Dermis blood vessel endothelial cell (primary cell): Measurements from ENCODE around the gene LRRC47. TPM values are rescaled to one million over a fixed set of nuclear protein-coding genes. Genes with fewer than 3 reads are reported as not detected.

ENCODE experiments used
- DNase-seq: peaks from one replicate; pipeline ENCODE4 v3.0.0; 2010
- total RNA-seq: library from RNA; depleted of rRNA; stranded (reverse); fragments of >200 nt; gene quantifications from 2 replicates; pipeline ENCODE4 v1.2.3, GENCODE V29; 2014

LRRC47 gene
- total RNA-seq, 1 donor from 2014 or later = 50.9 TPM

DNA sequence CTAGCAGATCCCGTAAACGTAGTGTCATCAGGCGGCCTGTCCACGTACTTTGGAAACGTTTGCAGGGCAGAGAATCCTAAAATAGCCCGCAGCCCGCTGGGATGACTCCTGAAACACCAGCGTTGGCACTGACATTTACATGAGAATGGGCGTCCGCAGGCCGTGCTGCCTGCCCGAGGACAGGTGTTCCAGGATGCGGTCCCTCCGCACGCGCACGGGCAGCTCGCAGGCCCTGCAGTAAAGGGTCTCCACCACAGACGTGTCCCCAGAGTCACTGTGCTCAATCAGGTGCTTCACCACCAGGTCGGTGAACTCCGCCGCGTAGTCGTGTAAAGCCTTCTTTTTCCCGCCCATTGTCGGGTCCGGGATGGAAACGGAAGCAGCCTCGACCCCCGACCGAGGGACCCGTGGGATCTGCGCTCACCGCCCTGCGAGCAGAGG lies 49.9 kb downstream of the LRRC47 start:
- DNase-seq = no peak

DNA sequence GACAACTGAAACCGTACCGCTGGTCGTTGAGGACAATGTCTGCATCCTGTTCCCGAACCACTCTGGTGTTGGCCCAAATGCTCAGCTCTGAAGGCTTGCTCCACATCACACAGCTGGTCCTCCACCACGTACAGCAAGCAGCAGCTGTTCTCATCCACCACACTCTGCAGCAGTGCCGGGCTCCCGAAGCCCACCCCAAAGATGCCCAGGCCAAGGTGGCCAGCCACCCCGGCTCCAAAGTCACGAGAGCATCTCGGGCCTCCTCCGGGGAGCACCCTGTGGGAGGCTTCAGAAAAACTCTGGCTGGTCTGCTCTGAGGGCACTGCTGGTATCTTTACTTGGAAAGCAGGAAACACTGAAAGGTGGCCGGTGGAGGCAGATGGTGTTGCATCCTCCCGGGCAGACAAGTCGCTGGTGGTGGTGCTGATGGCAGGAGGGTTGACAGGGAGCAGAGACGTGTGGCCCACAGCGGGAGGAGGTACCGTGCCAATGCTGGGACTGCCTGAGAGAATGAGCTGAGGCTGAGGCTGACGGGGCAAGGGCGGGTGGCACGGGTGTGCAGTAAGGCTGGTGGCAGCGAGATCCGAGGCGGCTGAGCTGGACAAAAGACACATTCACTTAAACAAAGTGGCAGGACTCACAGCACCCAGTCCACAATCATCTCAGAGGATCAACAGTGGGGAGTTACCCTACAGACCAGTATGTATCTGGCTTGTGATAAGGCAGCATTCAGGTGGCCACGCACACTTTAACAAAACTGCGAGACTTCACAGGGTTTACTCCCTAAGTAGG lies 50.5 kb downstream of the LRRC47 start:
- no peak for DNase-seq

DNA sequence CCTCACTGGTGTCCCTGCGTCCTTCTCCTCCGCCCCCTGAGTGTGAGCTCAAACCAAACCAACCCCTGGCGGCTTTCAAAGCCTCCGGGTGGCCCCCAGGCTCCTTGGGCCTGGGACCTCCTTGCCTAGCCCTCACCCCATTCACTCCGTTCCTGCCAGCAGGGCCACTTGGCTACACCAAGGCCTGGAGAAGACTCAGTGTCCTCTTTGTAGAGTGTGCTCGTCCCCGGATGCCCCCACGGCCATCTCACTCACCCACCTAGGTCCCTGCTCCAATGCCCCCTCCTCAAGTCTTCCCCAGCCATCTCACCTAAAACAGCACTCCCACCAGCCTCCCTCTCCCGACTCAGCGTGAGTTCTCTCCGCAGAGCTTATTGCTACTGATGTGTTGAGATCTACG lies 51.2 kb downstream of the LRRC47 start:
- no peak for DNase-seq

DNA sequence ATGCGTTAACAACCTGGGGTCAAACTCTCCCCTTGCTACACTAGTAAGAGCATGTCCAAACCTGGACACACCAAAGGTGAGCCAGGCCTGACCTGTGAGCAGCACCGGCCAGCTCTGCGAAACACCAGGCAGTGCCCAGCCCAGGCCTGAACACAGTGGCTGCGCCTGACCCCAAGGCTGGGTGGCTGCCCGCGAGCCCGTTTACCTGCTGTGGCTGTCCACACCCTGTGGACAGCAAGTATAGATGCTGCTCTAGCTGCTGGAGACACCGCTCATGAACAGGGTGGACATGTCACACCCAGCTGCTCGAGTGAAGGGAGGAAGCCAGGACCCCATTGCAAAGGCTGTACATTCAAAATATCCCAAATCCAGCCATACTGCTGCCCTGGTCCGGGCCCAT lies 51.7 kb downstream of the LRRC47 start:
- DNase-seq = no peak

DNA sequence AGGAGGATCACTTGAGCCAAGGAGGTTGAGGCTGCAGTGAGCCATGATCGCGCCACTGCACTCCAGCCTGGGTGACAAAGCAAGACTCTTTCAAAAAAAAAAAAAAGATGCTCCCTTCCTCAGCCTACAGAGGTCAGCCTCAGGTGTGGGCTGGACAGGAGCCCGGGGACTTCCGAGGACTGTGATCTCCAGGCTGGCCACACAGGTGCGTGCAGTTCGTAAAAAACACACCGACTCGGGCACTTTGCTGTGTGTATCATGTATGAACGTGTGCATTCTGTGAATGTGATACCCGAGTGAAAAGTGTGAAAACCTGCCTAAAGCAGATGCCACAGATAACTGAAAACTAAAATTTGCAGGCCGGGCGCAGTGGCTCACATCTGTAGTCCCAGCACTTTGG lies 52.5 kb downstream of the LRRC47 start:
- no peak for DNase-seq

DNA sequence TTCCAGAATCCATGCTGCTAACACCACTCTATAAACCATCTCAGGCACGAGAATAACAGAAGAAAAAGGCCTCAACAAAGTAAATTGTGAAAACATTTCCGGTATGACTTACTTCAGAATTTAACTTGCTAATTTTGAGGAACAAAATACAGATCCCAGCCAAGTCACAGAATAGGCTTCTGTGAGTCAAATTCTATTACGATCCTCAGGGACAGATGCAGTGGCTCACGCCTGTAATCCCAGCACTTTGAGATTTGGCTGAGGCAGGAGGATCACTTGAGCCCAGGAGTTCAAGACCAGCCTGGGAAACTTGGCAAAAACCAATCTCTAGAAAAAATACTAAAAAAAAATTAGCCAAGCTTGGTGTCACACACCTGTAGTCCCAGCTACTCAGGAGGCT lies 52.9 kb downstream of the LRRC47 start:
- no peak for DNase-seq

DNA sequence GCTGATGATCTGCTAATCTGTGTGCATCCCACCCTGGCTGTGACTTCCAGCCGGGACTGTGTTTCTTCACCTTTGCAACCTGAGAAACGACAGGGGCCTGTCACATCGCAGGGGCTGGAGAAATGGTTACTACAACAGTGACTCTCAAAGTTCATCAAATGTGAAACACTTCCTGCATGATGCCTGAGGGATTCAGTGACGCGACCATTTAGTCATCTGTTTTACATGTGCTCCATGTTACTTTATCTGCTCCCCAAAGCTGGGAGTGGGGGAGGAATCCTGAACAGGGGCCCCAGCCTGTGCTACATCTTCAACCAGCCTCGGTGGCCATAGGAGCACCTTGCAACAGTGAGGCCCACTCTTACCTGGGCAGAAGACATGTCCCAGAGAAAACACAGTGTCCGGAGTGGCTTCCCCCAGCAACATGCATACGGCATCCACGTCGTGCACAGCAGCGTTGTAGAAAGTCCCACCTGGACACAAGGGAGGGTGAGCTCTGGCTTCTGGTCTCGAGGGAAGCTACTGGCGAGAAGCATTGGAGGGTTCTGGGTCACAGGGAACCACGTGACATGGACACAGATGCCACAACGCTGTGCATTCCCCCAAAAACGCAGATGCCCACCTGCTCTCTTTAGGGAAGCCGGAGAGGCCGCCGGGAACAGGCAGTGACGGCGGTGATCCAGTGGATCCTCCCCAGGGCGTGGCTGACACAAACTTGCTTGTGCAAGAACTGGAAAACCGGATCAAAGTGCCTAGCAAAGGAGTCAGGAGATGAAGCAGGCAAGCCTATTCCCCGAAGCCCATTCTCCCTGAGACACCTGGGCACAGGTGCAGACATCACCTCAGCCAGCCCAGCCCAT lies 53.6 kb downstream of the LRRC47 start:
- no peak for DNase-seq

DNA sequence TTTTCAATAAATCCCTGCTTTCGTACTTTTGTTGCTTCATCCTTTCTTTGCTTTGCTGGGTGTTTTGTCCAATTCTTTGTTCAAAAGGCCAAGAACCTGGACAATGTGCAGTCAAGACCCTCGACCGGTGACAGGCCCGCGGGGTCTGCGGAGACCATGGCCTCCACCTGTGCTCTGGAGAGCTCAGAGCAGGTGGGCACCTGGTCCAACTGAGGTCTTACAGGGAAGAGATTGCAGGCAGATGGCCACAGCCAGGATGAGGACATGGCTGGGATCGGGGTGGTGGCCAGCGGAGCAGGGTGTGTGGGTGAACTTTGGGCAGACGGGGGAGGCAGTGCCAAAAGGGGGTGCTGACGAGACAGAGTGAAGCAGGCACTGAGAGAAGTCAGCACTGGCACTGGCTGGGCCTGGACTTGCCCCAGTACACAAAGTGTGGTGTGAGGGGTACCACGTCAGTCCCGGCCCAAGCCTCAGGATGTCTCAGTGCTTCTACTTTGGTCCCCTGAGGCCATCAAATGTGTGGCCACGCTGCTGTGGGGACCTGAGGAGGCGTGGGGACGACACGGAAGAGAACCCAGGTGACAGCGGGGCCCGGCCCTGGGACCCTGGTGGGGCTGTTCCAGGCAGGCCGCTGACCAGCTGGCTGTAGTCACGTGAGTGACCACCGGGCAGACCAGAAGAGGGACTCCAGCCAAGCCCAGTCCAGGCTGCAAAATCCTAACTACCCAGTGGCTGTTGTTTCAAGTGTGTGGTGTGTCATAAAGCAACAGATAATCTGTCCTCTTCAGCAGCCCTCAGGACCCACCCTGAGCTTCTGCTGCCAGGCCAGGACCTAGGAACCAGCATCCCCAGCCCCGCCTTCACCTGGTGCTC lies 54.5 kb downstream of the LRRC47 start:
- no peak for DNase-seq

DNA sequence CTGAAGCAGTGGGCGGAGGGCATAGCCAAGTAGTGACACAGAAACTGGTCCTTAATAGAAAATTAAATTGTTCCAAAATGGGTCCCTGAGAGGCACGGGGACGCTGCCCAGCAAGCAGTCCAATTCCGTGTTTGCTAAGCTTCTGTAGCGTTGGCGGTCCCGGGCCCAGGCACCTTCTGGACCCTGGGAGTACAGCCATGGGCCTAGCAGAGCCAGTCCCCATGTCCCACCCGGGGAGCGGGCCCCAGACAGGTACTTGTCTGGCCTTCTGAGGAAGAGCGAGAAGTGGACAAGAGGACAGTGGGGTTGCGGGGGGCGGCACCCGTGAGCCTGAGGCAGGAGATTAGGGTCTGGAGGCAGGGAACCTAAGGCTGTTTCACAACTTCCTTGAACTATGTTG lies 55.5 kb downstream of the LRRC47 start:
- no peak for DNase-seq

DNA sequence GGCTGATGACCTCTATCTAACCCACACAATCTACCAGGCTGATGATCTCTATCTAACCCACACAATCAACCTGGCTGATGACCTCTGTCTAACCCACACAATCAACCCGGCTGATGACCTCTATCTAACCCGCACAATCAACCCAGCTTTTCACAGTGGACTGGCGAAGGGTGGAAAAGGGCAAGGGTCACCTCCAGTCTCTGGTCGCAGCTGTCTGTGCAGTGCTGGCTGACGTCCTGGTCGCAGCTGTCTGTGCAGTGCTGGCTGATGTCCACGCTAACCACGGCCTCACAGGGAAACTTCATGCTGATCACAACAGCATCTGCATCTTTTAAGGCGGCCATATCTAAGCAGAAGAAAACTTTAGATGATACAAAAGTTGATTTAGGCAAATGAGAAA lies 56.3 kb downstream of the LRRC47 start:
- DNase-seq = no peak

DNA sequence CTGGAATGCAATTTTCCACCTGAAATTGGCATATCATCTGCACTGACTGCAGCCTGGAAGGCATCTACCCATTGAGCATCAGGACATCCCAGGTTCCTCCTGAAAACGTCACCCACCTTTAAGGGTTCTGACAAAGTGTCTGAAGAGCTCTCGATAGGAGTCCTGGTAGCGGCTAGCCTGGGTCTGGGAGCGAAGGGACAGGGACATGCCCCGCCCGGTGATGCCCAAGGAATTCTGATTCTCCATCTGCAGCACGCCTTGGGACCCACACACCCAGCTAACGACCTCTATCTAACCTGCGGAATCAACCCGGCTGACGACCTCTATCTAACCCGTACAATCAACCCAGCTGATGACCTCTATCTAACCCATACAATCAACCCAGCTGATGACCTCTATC lies 57.4 kb downstream of the LRRC47 start:
- no peak for DNase-seq

DNA sequence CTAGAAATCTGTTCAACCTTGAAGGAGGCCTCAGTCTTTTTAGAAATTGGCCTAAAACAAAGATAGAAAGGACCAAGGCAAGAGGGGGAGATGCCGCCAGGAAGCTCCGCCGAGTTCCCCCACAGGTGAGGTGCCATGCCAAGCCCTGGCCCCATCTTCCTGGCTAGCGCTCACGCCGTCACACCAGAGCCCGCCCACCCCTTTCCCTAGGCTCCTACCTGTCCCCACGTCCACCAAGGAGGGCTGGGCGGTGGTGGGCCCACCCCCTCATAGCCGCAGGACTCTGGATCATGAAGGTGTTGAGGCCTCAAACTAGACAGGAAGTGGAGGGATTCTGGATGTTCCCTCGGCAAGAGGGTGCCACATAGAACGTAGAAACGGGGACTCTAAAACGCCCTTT lies 59.6 kb downstream of the LRRC47 start:
- DNase-seq = no peak

DNA sequence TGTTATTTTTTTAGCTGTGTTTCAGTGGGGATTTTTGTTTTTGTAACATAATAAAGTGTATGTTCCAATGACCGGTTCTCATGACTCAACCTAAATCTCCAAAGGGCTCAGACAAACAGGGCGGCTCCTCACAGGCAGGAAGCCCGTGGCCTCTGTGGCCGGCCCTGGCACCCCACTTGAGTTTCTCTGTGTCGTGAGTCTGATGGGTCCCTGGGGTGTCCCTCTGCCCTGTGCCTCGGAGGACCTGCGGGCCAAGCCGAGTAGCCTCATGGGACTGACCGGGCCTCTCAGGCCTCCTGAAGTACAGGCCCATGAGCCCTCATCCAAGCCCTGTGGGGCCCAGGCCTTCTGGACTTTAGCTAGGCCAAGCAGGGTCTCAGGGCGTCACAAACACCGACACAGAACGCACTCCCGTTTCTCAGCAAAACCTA lies 60.2 kb downstream of the LRRC47 start:
- no peak for DNase-seq

DNA sequence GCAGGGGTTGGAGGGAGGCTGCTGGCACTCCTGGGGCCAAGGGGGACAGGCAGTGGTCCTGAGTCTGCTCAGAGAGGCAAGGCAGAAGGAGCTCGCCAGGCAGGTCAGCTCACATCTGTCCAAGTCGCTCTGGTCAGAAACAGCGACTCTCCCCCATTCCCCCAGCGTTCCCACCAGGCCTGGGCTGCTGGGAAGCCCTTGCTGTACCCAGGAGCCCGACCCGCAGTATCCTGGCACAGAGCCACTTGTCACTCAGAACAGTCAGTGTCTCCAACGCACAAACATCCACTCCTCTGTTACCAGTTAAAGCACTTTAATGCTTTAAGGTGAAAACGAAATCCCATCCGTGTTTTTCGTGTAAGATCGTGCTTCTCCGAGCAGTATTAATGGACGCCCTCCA lies 60.6 kb downstream of the LRRC47 start:
- DNase-seq = no peak

DNA sequence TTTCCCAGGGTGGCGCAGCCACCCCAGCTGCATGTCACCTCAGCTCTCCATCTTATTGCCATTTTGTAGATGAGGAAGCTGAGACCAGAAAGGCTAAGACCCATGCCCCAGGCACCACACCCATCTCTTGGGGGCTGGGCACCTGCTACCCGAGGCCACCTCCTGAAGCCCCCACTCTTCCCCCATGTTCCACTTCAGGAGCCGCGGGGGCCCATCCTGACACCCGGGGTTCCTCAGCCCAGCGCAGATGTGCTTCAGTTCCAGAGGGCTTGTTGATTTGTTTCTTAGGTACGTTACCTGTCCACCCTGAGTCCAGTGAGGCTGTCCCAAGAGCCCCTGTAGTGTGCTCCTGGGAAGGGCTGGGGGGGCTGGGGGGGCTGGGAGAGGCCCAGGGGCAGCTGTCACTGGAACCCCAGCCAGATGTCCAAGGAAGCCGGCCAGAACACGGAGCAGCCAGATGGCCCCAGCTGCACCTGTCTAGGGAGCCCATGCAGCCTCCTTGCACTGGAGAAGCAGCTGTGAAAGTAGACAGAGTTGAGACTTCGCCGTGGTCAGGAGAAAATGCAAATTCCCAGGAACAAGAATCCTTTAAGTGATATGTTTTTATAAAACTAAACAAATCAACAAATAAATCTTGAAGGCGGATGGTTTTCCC lies 61.1 kb downstream of the LRRC47 start:
- no peak for DNase-seq

DNA sequence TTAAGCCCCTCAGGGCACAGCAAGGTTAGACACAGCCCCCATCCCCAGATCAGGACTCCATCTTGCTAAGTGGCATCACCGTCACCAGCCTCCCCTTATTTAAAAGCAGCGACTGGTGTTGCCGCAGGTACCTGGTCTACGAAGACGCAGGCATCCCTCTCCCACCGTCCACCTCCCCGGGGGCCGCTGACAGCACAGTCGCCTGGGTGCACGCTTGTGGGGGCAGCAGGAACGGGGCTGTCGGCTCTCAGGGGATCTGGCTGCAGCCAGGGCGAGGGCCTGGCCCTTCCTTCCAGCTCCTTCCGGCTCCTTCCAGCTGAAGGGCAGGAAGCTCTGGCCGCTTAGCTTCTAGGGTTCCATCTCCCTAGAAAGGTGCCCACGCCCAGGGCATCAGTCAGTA lies 61.7 kb downstream of the LRRC47 start:
- no peak for DNase-seq

DNA sequence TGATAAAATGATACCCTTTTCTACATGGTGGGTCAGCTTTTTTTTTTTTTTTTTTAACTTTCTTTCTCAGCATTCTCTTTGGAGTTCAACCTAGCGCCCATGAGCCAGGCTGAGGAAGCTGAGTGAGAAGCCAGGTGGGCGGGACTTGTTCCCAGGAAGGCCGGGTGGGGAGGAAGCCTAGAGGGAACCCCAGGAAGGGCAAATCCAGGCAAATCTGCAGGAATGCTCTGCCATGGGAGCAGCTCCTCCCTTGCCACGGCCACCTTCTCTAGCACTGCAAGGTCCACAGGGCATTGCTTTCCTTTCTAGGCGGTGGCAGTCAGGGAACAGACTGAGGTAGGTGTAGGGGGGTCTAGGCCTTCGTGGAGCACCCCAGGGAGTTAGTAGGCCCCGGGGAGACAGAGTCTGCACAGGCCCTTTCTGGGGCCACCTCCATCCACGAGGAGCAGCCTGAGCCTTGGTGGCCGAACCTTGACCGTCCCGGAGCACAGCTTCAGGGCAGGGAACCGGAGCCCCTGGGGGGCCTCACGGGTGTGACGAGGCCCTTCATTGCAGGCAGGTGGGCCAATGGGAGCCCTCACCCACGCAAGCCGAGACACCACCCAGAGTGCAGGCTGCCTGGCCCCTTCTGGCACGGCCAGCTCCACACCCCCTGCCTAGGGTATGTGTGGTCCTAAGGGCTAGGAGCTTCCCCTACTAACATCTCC lies 62.3 kb downstream of the LRRC47 start:
- DNase-seq = no peak

DNA sequence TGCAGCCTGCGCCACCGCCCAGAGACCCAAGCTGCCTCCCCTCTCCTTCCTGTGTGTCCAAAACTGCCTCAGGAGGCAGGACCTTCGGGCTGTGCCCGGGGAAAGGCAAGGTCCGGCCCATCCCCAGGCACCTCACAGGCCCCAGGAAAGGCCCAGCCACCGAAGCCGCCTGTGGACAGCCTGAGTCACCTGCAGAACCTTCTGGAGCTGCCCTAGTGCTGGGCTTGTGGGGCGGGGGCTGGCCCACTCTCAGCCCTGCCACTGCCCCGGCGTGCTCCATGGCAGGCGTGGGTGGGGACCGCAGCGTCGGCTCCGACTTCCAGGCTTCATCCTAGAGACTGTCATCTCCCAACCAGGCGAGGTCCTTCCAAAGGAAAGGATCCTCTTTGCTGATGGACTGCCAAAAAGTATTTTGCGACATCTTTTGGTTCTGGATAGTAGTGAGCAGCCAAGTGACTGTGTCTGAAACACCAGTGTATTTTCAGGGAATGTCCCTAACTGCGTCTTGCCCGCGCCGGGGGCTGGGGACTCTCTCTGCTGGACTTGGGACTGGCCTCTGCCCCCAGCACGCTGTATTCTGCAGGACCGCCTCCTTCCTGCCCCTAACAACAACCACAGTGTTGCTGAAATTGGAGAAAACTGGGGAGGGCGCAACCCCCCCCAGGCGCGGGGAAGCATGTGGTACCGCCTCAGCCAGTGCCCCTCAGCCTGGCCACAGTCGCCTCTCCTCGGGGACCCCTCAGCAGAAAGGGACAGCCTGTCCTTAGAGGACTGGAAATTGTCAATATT lies 63.0 kb downstream of the LRRC47 start:
- DNase-seq = no peak

DNA sequence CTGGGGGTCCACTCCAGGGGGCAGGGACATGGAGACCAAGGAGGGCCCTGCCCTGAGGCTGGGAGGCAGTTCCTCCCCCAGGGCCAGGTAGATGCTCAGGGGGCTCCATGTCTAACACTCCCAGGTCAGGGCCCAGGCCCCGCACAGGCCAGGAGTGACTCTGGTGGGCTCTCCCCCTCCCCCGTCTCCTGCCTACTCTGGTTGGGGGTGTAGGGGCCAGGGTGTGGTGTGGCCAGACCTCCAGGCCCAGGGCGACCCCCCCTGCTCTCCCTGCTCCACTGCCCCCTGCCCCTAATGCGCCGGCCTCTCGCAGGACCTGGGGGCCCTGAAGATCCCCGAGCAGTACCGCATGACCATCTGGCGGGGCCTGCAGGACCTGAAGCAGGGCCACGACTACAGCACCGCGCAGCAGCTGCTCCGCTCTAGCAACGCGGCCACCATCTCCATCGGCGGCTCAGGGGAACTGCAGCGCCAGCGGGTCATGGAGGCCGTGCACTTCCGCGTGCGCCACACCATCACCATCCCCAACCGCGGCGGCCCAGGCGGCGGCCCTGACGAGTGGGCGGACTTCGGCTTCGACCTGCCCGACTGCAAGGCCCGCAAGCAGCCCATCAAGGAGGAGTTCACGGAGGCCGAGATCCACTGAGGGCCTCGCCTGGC lies 63.7 kb downstream of the LRRC47 start:
- DNase-seq = peak; percentile 30
